ENCODE measurements around the gene JRKL.
"Not testable (repeated sequence)": the region's sequence is repeated elsewhere in the genome, so short reads cannot be mapped to it uniquely, and the experiment has no call there.

Gene JRKL

GRCh38 chr11:96394773-96395172, 5.0 kb downstream of the JRKL start:
- DNase-seq (ENCODE audit: low read depth), result no peak

DNA sequence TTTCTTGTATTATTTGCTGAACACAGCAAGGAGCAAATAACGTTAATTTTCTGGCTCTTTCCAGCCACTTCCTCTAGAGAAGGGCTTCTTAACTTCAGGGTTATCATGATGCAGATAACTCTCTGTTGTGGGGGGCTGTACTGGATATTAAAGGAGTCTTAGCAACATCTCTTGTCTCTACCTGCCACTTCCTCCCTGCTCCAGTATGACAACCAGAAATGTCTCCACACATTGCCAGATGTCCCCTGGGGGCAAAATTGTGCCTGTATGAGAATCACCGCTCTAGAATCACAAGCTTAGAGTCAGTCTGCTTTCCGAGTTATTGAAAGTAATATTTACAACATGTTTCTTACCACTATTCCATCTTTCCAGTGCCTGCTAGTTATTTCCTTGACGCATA, 6.8 kb downstream of the JRKL start:
- no peak for DNase-seq (ENCODE audit: low read depth)

DNA sequence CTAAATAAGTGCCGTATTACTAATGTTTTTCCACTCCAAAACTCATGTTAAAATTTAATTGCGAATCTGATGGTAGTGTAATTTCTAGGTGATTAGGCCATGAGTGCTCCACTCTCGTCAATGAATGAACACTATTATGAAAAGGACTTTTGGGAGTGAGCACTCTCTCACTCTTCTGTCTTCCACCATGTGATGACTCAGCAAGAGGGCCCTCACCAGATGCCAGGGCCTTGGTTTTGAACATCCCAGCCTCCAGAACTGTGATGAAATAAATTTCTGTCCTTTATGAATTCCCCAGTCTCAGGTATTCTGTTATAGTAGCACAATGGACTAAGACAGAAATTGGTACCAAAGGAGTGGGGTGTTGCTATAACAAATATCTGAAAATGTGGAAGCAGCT, 8.1 kb downstream of the JRKL start:
- no peak for DNase-seq (ENCODE audit: low read depth)

- no peak for DNase-seq (ENCODE audit: low read depth)
Measured at GRCh38 chr11:96400697-96401096, 10.9 kb downstream of the JRKL start.

- DNase-seq (ENCODE audit: low read depth), result not testable (repeated sequence)
Measured at GRCh38 chr11:96411412-96411811, 21.6 kb downstream of the JRKL start.

DNA sequence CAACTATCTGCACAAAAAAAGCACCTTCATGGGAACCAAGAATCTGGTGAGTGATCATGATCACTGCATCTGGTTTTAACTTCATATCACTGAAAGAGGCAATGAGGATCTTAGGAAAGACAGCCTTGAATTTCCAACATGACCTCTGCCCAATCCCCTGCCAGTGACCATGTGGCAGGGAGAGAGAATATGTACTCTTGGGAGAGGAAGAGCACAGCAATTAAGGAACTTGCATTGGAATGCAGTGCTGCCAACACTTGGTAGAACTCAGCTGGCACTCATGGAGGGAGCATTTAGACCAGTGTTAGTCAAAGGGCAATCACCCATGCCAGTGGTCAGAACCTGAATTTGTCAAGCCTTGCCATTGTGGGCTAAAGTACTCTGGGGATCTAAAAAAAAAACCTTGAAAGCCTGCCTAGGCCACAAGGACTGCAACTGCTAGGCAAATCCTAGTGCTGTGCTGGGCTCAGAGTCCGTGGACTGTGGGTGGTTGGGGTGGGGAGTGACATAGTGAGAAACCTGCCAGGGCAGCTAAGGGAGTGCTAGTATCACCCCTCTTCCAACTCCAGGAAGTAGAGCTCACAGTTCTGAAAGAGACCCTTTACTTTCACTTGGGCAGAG, 23.1 kb downstream of the JRKL start:
- no peak for DNase-seq (ENCODE audit: low read depth)

GRCh38 chr11:96413408-96413807, 23.6 kb downstream of the JRKL start:
- no peak for DNase-seq (ENCODE audit: low read depth)

GRCh38 chr11:96424693-96425092, 34.9 kb downstream of the JRKL start:
- peak; percentile 17 for DNase-seq (ENCODE audit: low read depth)

DNA sequence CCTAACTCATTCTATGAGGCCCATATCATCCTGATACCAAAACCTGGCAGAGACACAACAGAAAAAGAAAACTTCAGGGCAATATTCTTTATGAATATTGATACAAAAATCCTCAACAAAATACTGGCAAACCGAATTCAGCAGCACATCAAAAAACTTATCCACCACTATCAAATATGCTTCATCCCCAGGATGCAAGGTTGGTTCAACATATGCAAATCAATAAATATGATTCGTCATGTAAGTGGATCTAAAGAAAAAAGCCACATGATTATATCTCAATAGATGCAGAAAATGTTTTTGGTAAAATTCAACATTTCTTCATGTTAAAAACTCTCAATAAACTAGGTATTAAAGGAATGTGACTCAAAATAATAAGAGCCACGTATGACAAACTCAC, 40.9 kb downstream of the JRKL start:
- no peak for DNase-seq (ENCODE audit: low read depth)

DNA sequence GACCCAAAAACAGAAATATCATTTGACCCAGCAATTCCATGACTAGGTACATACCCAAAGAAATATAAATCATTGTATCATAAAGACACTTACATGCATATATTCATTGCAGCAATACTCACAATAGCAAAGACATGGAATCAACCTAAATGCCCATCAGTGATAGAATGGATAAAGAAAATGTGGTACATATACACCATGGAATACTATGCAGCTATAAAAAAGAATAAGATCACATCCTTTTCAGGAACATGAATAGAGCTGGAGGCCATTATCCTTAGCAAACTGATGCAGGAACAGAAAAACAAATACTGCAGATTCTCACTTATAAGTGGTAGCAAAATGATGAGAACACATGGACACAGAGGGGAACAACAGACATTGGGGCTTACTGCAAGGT, 42.8 kb downstream of the JRKL start:
- DNase-seq (ENCODE audit: low read depth), result not testable (repeated sequence)

Data from GM04504 (cell line).